Fibroblast of peridontal ligament (primary cell): ENCODE measurements around the gene HACE1.
"Not testable (repeated sequence)": the region's sequence is repeated elsewhere in the genome, so short reads cannot be mapped to it uniquely, and the experiment has no call there.

Experiments
- DNase-seq: peaks from one replicate; pipeline ENCODE4 v3.0.0-alpha.2; 2010; ENCODE audit errors: extremely low read depth

Gene HACE1

GRCh38 chr6:104737567-104737966 lies 122.2 kb downstream of the HACE1 start:
- DNase-seq = not testable (repeated sequence)

- no peak for DNase-seq
Measured at GRCh38 chr6:104736545-104736944, 123.2 kb downstream of the HACE1 start.

GRCh38 chr6:104730450-104730849 lies 129.3 kb downstream of the HACE1 start:
- no peak for DNase-seq

GRCh38 chr6:104729433-104729832 lies 130.3 kb downstream of the HACE1 start:
- DNase-seq = no peak

- no peak for DNase-seq
Measured at GRCh38 chr6:104728448-104728847, 131.3 kb downstream of the HACE1 start.

GRCh38 chr6:104718672-104719071 lies 141.0 kb downstream of the HACE1 start:
- DNase-seq = no peak

GRCh38 chr6:104716858-104717257 lies 142.9 kb downstream of the HACE1 start:
- DNase-seq = no peak

- no peak for DNase-seq
Measured at GRCh38 chr6:104714796-104715195, 144.9 kb downstream of the HACE1 start.

- DNase-seq = no peak
Measured at GRCh38 chr6:104713982-104714381, 145.7 kb downstream of the HACE1 start.

GRCh38 chr6:104711371-104711770 lies 148.3 kb downstream of the HACE1 start:
- DNase-seq = peak; percentile 40

GRCh38 chr6:104710543-104711335 lies 149.0 kb downstream of the HACE1 start:
- DNase-seq = no peak

- no peak for DNase-seq
Measured at GRCh38 chr6:104705916-104706442, 153.7 kb downstream of the HACE1 start.

GRCh38 chr6:104705095-104705707 lies 154.5 kb downstream of the HACE1 start:
- DNase-seq = no peak

GRCh38 chr6:104704191-104704590 lies 155.5 kb downstream of the HACE1 start:
- DNase-seq = no peak

- DNase-seq = no peak
Measured at GRCh38 chr6:104702126-104702841, 157.4 kb downstream of the HACE1 start.

GRCh38 chr6:104700371-104701185 lies 159.1 kb downstream of the HACE1 start:
- no peak for DNase-seq

GRCh38 chr6:104699593-104700329 lies 160.0 kb downstream of the HACE1 start:
- no peak for DNase-seq

GRCh38 chr6:104698979-104699378 lies 160.7 kb downstream of the HACE1 start:
- no peak for DNase-seq

GRCh38 chr6:104692008-104692407 lies 167.7 kb downstream of the HACE1 start:
- no peak for DNase-seq

GRCh38 chr6:104689551-104690205 lies 170.0 kb downstream of the HACE1 start:
- peak; percentile 11 for DNase-seq
